Tibial artery (tissue), 4 donors: ENCODE results near the gene SH2D7.

Experiments
- DNase-seq, 2 donors: peaks; one replicate each; pipeline ENCODE4 v3.0.0-alpha.2; 2019
- H3K27ac ChIP-seq, 2 donors: fragments of 200-600 bp; sonication (generic) in 1 of 2; 1 replicate in 1 of 2; 2 replicates in 1 of 2; pipeline ENCODE4 v1.5.1; 2018 to 2019; ENCODE audit warnings: mild to moderate bottlenecking in 1 of 2
- H3K27me3 ChIP-seq, 2 donors: fragments of 200-600 bp; sonication (generic) in 1 of 2; one replicate each; pipeline versions ENCODE4 v1.5.1 to v1.6.0; 2016 to 2019
- H3K36me3 ChIP-seq, 3 donors: fragments of 200-600 bp; sonication (generic) in 2 of 3; one replicate each; pipeline ENCODE4 v1.5.1; 2016 to 2019; ENCODE audit warnings: mild to moderate bottlenecking in 2 of 3
- H3K4me1 ChIP-seq, 4 donors: fragments of 200-600 bp; sonication (generic) in 2 of 4; 1 replicate in 3 of 4; 2 replicates in 1 of 4; pipeline ENCODE4 v1.5.1; 2016 to 2019
- H3K4me3 ChIP-seq, 2 donors: fragments of 200-600 bp; sonication (generic) in 1 of 2; 1 replicate in 1 of 2; 2 replicates in 1 of 2; pipeline ENCODE4 v1.5.1; 2018 to 2019; ENCODE audit warnings: mild to moderate bottlenecking in 2 of 2
- H3K9me3 ChIP-seq, 3 donors: fragments of 200-600 bp; sonication (generic) in 1 of 3; one replicate each; pipeline ENCODE4 v1.5.1; 2016 to 2019
- CTCF ChIP-seq, 2 experiments: fragments of 200-600 bp in 1 of 2; fragments of 450-650 bp in 1 of 2; IDR thresholded peaks; one replicate each; pipeline ENCODE4 v1.5.1; 2017 to 2019; ENCODE audit warnings: antibody characterized with exemption in 2 of 2, mild to moderate bottlenecking in 1 of 2, moderate library complexity in 1 of 2
- intact Hi-C: fragments of 100-400 bp; cut with DNase I; formaldehyde crosslinking; loops from one replicate; pipeline ENCODE4 v1.15.0; 2023; ENCODE audit warnings: low total_unique reads

The SH2D7 gene

GRCh38 chr15:78070049-78070700 lies 22.2 kb upstream of the SH2D7 start:
- H3K4me1 ChIP-seq = peaks cover 0 to 100% (median 77%) of the 10 kb centered on the region in 4 donors
- no peaks in the 10 kb centered on the region for H3K36me3 ChIP-seq
- peak in 1 of 2 donors; percentile 70 for DNase-seq
- peak overlapping the region; percentile 81 to 87 for H3K27ac ChIP-seq
- no peak overlapping the region for H3K4me3 ChIP-seq
- TF ChIP-seq CTCF (IDR thresholded peaks at IDR 0.05) = no peak
- intact Hi-C loops = no loop called here
- H3K9me3 ChIP-seq = no peaks in the 10 kb centered on the region
- H3K27me3 ChIP-seq = no peaks in the 10 kb centered on the region

GRCh38 chr15:78071383-78071782 lies 21.0 kb upstream of the SH2D7 start:
- Histone ChIP-seq H3K27ac (peak overlapping the region; percentile 55 to 95), H3K4me1 (peaks cover 0 to 98% (median 71%) of the 10 kb centered on the region in 4 donors), H3K9me3 (no peaks in the 10 kb centered on the region), H3K27me3 (no peaks in the 10 kb centered on the region), H3K36me3 (no peaks in the 10 kb centered on the region), H3K4me3 (no peak overlapping the region)
- TF ChIP-seq CTCF (IDR thresholded peaks at IDR 0.05) = no peak
- peak in 1 of 2 donors; percentile 1 for DNase-seq
- intact Hi-C loops = no loop called here

GRCh38 chr15:78072080-78072892 lies 20.1 kb upstream of the SH2D7 start:
- H3K27me3 ChIP-seq = no peaks in the 10 kb centered on the region
- H3K27ac ChIP-seq = peak overlapping the region; percentile 55 to 95
- no peaks in the 10 kb centered on the region for H3K9me3 ChIP-seq
- peak overlapping the region in 1 of 2 donors; percentile 15 for H3K4me3 ChIP-seq
- peaks cover 0 to 92% (median 66%) of the 10 kb centered on the region in 4 donors for H3K4me1 ChIP-seq
- intact Hi-C loops = no loop called here
- no peaks in the 10 kb centered on the region for H3K36me3 ChIP-seq
- TF ChIP-seq CTCF (IDR thresholded peaks at IDR 0.05) = no peak
- peak; percentile 11 to 64 for DNase-seq

- no peak for TF ChIP-seq CTCF (IDR thresholded peaks at IDR 0.05)
- Histone ChIP-seq H3K27me3 (no peaks in the 10 kb centered on the region), H3K36me3 (no peaks in the 10 kb centered on the region), H3K27ac (peak overlapping the region; percentile 55 to 95), H3K9me3 (no peaks in the 10 kb centered on the region), H3K4me1 (peaks cover 0 to 89% (median 62%) of the 10 kb centered on the region in 4 donors), H3K4me3 (peak overlapping the region in 1 of 2 donors; percentile 15)
- intact Hi-C loops = no loop called here
- no peak for DNase-seq
These were observed 19.1 kb upstream of the SH2D7 start for GRCh38 chr15:78073046-78073787.

GRCh38 chr15:78075490-78076230 lies 16.7 kb upstream of the SH2D7 start:
- peaks cover 0 to 66% (median 45%) of the 10 kb centered on the region in 4 donors for H3K4me1 ChIP-seq
- no peaks in the 10 kb centered on the region for H3K36me3 ChIP-seq
- no peaks in the 10 kb centered on the region for H3K27me3 ChIP-seq
- peak in 1 of 2 experiments; percentile 3 for TF ChIP-seq CTCF (IDR thresholded peaks at IDR 0.05)
- H3K27ac ChIP-seq = peak overlapping the region; percentile 82 to 95
- H3K4me3 ChIP-seq = peak overlapping the region; percentile 67 to 97
- H3K9me3 ChIP-seq = no peaks in the 10 kb centered on the region
- intact Hi-C loops = loop anchor here (5.0 kb wide), 1 partner anchor 83 kb away; no protein-coding TSS in a partner anchor
- peak; percentile 71 to 82 for DNase-seq
